ENCODE data around the gene SLC22A7. TPM values are rescaled to one million over a fixed set of nuclear protein-coding genes. Genes with fewer than 3 reads are reported as not detected.
"Not testable (repeated sequence)": the region's sequence is repeated elsewhere in the genome, so short reads cannot be mapped to it uniquely, and the experiment has no call there.

Gene SLC22A7
- total RNA-seq, 1 donor from 2014 or later, result not detected

- ATAC-seq, result no peak
- intact Hi-C loops (cut with DNase I), result no loop called here
- DNase-seq (ENCODE audit: low spot score), result no peak
Observed at GRCh38 chr6:43318011-43318410, 20.0 kb downstream of the SLC22A7 start.

DNA sequence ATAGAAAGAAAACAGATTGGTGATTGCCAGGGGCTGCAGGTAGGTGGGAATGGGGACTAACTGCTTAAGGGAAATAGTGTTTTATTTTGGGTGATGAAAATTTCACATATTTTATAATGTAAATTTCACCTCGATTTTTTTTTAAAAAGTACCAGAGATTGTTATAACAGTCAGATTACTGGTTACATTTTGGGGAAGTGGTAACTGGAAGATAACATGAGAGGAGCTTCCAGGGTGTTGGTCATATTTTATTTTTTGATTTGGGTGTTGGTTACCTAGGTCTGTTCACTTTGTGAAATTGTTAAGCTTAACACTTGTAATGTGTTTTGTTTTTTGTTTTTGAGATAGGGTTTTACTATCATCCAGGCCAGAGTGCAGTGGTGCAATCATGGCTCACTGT, 27.8 kb downstream of the SLC22A7 start:
- no peak for ATAC-seq
- DNase-seq (ENCODE audit: low spot score), result no peak
- intact Hi-C loops (cut with DNase I), result no loop called here

DNA sequence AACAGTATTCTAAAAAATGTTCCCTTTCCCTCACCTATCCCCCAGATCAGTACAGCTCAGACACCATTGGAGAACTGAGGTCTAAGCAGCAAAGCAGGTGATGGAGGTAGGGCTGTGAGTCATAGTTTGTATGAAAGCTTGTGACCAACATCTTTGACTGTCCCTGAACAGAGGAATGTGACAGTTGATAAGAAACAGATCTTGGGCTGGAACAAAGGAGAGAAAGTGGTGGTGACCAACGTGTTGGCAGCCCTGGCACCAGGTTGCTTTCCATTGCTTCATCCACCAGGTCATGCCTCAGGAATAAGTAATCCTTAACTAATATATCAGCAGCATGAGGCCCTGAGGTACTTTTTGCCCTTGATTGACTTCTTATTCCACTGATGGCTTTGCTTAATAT, 30.5 kb downstream of the SLC22A7 start:
- intact Hi-C loops (cut with DNase I), result no loop called here
- DNase-seq (ENCODE audit: low spot score) (no peak), ATAC-seq (no peak)

DNA sequence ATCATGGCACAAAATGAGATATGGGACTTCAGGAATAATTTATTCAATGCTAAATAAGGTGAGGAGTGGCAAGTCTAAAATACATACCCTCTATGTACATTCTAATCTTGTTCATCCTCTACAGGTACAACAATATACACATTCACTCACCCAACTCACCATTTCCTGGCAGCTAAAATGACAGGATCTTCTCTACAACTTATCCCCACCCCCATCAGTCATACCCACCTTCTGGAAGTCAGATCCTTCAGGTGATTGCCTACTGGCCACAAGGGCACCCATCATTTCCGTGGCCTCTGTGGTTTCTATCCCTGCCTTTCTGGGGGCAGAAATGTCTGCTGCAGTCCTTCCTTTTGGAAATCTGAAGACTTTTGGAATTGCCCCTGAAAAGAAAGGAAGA, 33.4 kb downstream of the SLC22A7 start:
- intact Hi-C loops (cut with DNase I), result no loop called here
- ATAC-seq, result no peak
- no peak for DNase-seq (ENCODE audit: low spot score)

DNA sequence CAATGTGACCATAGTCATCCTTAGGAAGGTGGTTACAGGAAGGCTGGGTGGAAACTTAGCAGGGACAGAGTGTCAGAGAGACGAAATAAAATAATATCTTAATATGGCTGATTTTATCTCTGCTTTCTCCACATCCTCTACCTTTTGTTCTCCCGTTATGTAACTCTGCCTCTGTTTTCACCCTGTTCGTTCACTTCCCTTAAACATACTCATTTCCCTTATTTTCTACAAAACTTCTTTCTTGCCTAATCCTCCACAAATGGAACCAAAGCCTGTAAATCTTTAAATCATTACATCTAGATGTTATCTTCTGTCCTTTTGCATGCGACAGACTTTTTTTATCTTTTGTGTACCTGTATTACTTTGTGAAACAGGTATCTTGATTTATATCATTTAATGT, 33.8 kb downstream of the SLC22A7 start:
- intact Hi-C loops (cut with DNase I), result no loop called here
- ATAC-seq, result no peak
- no peak for DNase-seq (ENCODE audit: low spot score)

DNA sequence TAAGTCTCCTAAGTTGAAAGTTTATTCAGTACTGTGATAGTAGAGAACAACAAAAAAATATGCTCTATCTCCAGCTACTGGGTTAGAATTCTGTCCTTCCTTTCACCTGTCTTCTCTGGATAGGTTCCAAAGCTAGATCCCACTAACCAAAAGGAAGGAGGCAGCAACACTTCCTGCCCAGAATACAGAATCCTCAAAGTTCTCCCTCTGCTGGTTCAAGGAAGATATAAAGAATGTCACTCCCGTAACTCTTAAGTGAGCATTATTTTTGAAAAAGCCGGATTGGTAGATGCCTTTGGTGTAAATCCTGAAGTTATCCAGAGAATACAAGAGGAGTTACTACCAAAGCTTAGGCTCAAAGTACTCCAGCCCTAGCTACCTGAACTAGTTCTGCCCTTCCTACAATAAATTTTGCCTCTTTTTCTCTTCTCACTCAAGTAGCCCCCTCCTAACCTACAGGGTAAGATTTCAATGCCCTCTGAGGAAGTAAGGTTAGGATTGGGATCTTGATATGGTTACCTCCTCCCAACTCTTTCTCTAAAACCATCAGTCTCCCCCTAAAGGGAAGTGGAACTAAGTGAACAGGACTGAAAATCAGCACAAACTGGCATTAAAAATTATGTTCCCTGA, 36.5 kb downstream of the SLC22A7 start:
- intact Hi-C loops (cut with DNase I), result no loop called here
- DNase-seq (ENCODE audit: low spot score) (no peak), ATAC-seq (peak; percentile 41)

DNA sequence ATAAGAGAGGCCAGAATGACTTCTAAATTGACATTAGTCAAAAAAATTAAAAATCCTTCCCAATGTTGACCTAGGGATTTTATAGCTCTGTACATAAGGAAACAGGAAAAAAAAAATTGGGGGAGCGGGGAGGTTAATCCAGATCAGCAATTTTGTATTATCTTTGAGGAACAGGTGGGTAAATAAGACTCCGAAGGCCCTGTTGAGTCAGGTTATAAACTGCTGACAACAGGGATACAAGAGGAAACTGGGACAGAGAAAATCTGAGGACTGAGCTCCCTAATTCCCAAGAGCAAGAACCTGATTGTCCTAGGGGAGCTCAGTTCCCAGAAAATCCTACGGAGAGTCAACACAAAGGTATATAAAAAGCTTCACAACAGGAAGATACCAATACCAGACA, 37.4 kb downstream of the SLC22A7 start:
- intact Hi-C loops (cut with DNase I), result no loop called here
- no peak for ATAC-seq
- DNase-seq (ENCODE audit: low spot score), result no peak

DNA sequence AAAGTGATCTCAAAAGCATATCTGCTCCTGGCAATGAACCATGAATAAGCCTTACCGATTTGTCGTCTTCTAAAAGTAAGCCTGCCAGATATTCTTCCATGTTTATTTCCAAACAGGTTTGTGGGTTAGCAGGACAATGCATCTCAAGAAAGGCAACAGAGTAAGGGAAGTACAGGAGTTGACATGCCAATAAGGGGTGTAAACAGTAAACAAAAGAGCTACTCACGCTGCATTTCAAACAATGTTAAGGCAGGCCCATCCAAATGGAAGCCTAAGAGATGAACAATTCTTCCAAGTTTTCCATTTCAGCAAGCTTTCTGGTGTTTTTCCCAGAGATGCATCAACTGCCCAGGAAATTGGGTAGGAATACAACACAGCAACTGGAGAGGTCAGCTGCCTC, 38.3 kb downstream of the SLC22A7 start:
- no peak for DNase-seq (ENCODE audit: low spot score)
- intact Hi-C loops (cut with DNase I), result no loop called here
- ATAC-seq, result no peak

GRCh38 chr6:43338243-43338642, 40.2 kb downstream of the SLC22A7 start:
- ATAC-seq (no peak), DNase-seq (ENCODE audit: low spot score) (no peak)
- intact Hi-C loops (cut with DNase I), result no loop called here

- DNase-seq (ENCODE audit: low spot score), result no peak
- intact Hi-C loops (cut with DNase I), result no loop called here
- no peak for ATAC-seq
Observed at GRCh38 chr6:43339168-43339567, 41.1 kb downstream of the SLC22A7 start.

- intact Hi-C loops (cut with DNase I); DNase-seq (ENCODE audit: low spot score); ATAC-seq: not testable (repeated sequence)
Observed at GRCh38 chr6:43346243-43346642, 48.2 kb downstream of the SLC22A7 start.

DNA sequence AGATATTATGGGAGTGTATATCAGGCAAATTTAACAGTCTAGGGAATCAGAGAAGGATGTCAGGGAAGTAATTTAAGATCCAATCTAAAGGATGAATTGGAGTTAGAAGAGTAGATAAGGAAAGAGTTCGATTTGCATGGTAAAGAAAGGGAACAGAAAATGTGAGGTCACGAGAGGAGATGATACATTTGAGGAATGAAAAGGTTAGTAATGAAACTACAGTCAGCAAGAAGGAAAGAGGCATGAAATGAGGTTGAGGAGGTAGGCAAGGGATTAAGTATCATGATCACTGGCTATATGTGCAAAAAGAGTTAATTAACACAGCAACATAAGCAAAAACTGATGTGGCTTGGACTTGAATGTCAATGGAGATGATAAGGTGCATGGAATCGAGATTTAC, 49.0 kb downstream of the SLC22A7 start:
- no peak for DNase-seq (ENCODE audit: low spot score)
- intact Hi-C loops (cut with DNase I), result no loop called here
- ATAC-seq, result no peak

DNA sequence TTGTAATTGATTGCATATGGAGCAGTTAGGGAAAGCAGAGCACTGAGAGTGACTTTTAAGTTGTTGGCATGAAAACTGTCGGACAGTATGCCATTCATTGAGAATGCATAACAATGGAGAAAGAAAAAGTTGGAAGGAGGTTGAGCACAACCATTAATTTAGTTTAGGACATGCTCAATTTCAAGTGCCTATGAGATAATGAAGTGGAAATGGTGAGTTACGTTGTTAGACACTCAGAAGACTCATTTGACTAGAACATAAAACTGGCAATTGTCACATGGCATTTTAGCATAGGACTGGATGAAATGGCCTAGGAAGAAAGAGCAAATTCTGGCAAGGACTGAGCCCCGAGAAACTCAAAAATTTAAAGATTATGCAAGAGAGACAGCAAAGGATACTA, 49.4 kb downstream of the SLC22A7 start:
- ATAC-seq (no peak), DNase-seq (ENCODE audit: low spot score) (no peak)
- intact Hi-C loops (cut with DNase I), result no loop called here

GRCh38 chr6:43351951-43352350, 53.9 kb downstream of the SLC22A7 start:
- intact Hi-C loops (cut with DNase I); ATAC-seq: not testable (repeated sequence)

More at GRCh38 chr6:43351951-43352350, 53.9 kb downstream of the SLC22A7 start:
- DNase-seq (ENCODE audit: low spot score), result not testable (repeated sequence)

Other genes starting within 250 kb of the SLC22A7 start
- 20.9 TPM for gene CUL7, start 244.4 kb upstream of the SLC22A7 start, total RNA-seq
- 40.4 TPM for gene MRPL2, start 238.8 kb upstream of the SLC22A7 start, total RNA-seq
- gene KLC4, start 238.6 kb upstream of the SLC22A7 start, total RNA-seq, result 35.5 TPM
- 11.0 TPM for gene PTK7, start 221.9 kb upstream of the SLC22A7 start, total RNA-seq
- 32.6 TPM for gene SRF, start 127.0 kb upstream of the SLC22A7 start, total RNA-seq
- 42.9 TPM for gene CUL9, start 116.1 kb upstream of the SLC22A7 start, total RNA-seq
- gene DNPH1, start 68.8 kb upstream of the SLC22A7 start, total RNA-seq, result 45.9 TPM
- gene TTBK1, start 54.8 kb upstream of the SLC22A7 start, total RNA-seq, result 0.04 TPM
- gene CRIP3, start 10.6 kb downstream of the SLC22A7 start, total RNA-seq, result 3.8 TPM
- gene ZNF318, start 71.4 kb downstream of the SLC22A7 start, total RNA-seq, result 26.6 TPM
- 31.7 TPM for gene ABCC10, start 129.3 kb downstream of the SLC22A7 start, total RNA-seq
- gene DLK2, start 157.3 kb downstream of the SLC22A7 start, total RNA-seq, result 0.45 TPM
- 36.9 TPM for gene TJAP1, start 179.3 kb downstream of the SLC22A7 start, total RNA-seq
- gene LRRC73, start 212.1 kb downstream of the SLC22A7 start, total RNA-seq, result 1.2 TPM
- 66.7 TPM for gene YIPF3, start 218.7 kb downstream of the SLC22A7 start, total RNA-seq
- 30.3 TPM for gene POLR1C, start 218.8 kb downstream of the SLC22A7 start, total RNA-seq

Measured in sciatic nerve (tissue), 2 donors.